ENCODE data around the gene MT1M.

DNA sequence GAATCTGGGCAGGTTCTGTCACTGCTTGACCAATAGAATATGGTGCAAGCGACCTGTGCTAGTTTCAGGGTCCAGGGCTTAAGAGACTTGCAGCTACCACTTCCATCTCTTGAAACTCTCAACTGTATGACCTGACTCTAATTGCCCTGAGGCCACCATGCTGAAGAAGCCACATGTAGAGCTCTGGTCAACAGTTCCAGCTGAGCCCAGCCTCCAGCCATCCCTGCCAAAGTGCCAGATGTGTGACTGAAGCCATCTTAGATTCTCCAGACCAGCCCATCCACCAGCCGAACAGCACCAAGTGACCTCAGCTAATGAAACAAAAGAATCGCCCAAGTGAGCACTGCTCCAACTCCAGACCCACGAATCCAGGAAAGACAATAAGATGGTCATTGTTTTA lies 27.5 kb upstream of the MT1M start:
- TF ChIP-seq, protein P1, sequence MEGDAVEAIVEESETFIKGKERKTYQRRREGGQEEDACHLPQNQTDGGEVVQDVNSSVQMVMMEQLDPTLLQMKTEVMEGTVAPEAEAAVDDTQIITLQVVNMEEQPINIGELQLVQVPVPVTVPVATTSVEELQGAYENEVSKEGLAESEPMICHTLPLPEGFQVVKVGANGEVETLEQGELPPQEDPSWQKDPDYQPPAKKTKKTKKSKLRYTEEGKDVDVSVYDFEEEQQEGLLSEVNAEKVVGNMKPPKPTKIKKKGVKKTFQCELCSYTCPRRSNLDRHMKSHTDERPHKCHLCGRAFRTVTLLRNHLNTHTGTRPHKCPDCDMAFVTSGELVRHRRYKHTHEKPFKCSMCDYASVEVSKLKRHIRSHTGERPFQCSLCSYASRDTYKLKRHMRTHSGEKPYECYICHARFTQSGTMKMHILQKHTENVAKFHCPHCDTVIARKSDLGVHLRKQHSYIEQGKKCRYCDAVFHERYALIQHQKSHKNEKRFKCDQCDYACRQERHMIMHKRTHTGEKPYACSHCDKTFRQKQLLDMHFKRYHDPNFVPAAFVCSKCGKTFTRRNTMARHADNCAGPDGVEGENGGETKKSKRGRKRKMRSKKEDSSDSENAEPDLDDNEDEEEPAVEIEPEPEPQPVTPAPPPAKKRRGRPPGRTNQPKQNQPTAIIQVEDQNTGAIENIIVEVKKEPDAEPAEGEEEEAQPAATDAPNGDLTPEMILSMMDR (IDR thresholded peaks at IDR 0.05): no peak
- TF ChIP-seq POLR2A (IDR thresholded peaks at IDR 0.05): no peak
